Measurements from ENCODE around the gene TSACC. TPM values are rescaled to one million over a fixed set of nuclear protein-coding genes. Genes with fewer than 3 reads are reported as not detected.

The TSACC gene
- total RNA-seq, 1 experiment from 2014 or later = 1.8 TPM

DNA sequence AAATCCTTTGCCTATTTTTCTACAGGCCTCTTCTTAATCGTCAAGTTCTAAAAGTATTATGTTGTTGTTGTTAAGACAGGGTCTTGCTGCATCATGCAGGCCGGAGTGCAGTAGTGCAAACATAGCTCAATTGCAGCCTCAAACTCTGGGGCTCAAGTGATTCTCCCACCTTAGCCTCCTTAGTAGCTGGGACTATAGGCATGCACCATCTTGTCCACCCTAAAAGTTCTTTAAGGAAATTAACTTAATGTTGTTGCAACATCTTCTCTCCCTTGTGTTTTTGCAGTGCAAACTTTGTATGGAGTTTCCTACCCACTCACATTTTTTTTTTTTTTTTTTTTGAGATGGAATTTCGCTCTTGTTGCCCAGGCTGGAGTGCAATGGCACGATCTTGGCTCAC, 35.1 kb upstream of the TSACC start:
- Mint-ChIP-seq H3K36me3 (ENCODE audit: insufficient read depth, unreplicated experiment) (peaks cover 65% of the 10 kb centered on the region), H3K27ac (ENCODE audit: low read depth, unreplicated experiment) (no peak overlapping the region), H3K4me1 (ENCODE audit: insufficient read depth, unreplicated experiment) (peaks cover 11% of the 10 kb centered on the region), H3K9me3 (ENCODE audit: unreplicated experiment) (no peaks in the 10 kb centered on the region), H3K27me3 (ENCODE audit: insufficient read depth, unreplicated experiment) (no peaks in the 10 kb centered on the region), H3K4me3 (ENCODE audit: unreplicated experiment) (no peak overlapping the region)
- DNase-seq (ENCODE audit: unreplicated experiment) = no peak
- ChIA-PET CTCF (interaction anchor here (0.7 to 4.5 kb wide), 6 partner anchors 13 to 283 kb away, joined by 3 to 24 read pairs (median 5); partner anchors contain the start of gene SMG5), POLR2A (interaction anchor here (0.6 to 13.5 kb wide), 11 partner anchors 9 to 685 kb away, joined by 3 to 210 read pairs (median 6); partner anchors contain the start of genes CCT3, PMF1, SMG5 and TMEM79)
- TF ChIP-seq, protein P1, sequence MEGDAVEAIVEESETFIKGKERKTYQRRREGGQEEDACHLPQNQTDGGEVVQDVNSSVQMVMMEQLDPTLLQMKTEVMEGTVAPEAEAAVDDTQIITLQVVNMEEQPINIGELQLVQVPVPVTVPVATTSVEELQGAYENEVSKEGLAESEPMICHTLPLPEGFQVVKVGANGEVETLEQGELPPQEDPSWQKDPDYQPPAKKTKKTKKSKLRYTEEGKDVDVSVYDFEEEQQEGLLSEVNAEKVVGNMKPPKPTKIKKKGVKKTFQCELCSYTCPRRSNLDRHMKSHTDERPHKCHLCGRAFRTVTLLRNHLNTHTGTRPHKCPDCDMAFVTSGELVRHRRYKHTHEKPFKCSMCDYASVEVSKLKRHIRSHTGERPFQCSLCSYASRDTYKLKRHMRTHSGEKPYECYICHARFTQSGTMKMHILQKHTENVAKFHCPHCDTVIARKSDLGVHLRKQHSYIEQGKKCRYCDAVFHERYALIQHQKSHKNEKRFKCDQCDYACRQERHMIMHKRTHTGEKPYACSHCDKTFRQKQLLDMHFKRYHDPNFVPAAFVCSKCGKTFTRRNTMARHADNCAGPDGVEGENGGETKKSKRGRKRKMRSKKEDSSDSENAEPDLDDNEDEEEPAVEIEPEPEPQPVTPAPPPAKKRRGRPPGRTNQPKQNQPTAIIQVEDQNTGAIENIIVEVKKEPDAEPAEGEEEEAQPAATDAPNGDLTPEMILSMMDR (IDR thresholded peaks at IDR 0.05; ENCODE audit: unreplicated experiment) = no peak
- intact Hi-C loops (cut with micrococcal nuclease) = no loop called here
- no TSS peak for BruUV-seq (replicated peaks)

DNA sequence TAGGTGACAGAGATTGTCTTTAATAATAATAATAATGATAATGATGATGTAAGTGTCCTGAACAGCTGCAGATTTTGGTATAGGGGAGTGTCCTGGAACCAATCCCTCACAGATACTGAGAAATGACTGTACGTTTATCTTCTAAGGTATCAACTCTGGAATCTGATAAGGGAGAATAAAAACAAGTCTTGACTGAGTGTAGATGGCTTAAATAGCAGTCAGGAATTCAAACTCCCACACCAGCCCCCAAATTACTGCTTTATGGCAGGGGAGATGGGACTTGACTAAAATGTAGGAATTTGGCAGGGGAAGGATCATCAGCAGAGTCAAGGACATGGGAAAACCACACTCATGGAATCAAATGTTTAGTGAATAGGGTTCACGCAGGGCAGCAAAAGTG, 33.1 kb upstream of the TSACC start:
- intact Hi-C loops (cut with micrococcal nuclease) = no loop called here
- TF ChIP-seq, protein P1 (IDR thresholded peaks at IDR 0.05; ENCODE audit: unreplicated experiment) = no peak
- DNase-seq (ENCODE audit: unreplicated experiment) = no peak
- Mint-ChIP-seq H3K9me3 (ENCODE audit: unreplicated experiment) (no peaks in the 10 kb centered on the region), H3K4me1 (ENCODE audit: insufficient read depth, unreplicated experiment) (peaks cover 11% of the 10 kb centered on the region), H3K4me3 (ENCODE audit: unreplicated experiment) (no peak overlapping the region), H3K27me3 (ENCODE audit: insufficient read depth, unreplicated experiment) (no peaks in the 10 kb centered on the region), H3K36me3 (ENCODE audit: insufficient read depth, unreplicated experiment) (peaks cover 85% of the 10 kb centered on the region), H3K27ac (ENCODE audit: low read depth, unreplicated experiment) (no peak overlapping the region)
- ChIA-PET CTCF (interaction anchor here (0.6 to 4.5 kb wide), 5 partner anchors 14 to 1346 kb away, joined by 3 to 24 read pairs (median 4); no protein-coding TSS in a partner anchor), POLR2A (interaction anchor here (13.5 kb wide), 1 partner anchor 21 kb away, joined by 210 read pairs; the partner anchor contains the start of genes SMG5 and TMEM79)
- no TSS peak for BruUV-seq (replicated peaks)

DNA sequence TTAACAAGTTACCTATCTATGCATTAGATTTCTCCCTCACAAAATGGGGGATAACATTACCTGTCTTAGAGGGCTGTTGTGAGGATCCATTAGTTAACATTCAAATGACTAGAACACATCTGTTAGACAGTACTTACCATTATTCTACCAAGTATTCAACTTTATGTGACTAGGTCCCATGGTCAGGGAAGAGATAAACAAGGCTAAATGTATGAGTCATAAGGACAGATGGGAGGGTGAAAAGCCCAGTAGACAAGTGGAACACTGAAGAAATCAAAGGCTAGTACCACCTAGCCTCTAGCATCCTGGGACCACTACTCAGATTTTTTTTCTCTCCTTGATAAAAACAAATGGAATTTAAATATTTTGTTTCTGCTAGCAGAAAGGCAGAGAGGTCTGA, 30.2 kb upstream of the TSACC start:
- TF ChIP-seq, protein P1 (IDR thresholded peaks at IDR 0.05; ENCODE audit: unreplicated experiment) = no peak
- Mint-ChIP-seq H3K9me3 (ENCODE audit: unreplicated experiment) (no peaks in the 10 kb centered on the region), H3K36me3 (ENCODE audit: insufficient read depth, unreplicated experiment) (peaks cover 100% of the 10 kb centered on the region), H3K4me1 (ENCODE audit: insufficient read depth, unreplicated experiment) (peaks cover 14% of the 10 kb centered on the region), H3K27ac (ENCODE audit: low read depth, unreplicated experiment) (peak overlapping the region; percentile 35), H3K27me3 (ENCODE audit: insufficient read depth, unreplicated experiment) (no peaks in the 10 kb centered on the region), H3K4me3 (ENCODE audit: unreplicated experiment) (no peak overlapping the region)
- ChIA-PET POLR2A (interaction anchor here (0.8 to 1.4 kb wide), 5 partner anchors 9 to 27 kb away, joined by 5 to 7 read pairs (median 5); partner anchors contain the start of genes SMG5 and TMEM79), CTCF (interaction anchor here (0.5 to 2.3 kb wide), 5 partner anchors 13 to 178 kb away, joined by 3 to 6 read pairs (median 4); no protein-coding TSS in a partner anchor)
- BruUV-seq (replicated peaks) = no TSS peak
- intact Hi-C loops (cut with micrococcal nuclease) = no loop called here
- no peak for DNase-seq (ENCODE audit: unreplicated experiment)

DNA sequence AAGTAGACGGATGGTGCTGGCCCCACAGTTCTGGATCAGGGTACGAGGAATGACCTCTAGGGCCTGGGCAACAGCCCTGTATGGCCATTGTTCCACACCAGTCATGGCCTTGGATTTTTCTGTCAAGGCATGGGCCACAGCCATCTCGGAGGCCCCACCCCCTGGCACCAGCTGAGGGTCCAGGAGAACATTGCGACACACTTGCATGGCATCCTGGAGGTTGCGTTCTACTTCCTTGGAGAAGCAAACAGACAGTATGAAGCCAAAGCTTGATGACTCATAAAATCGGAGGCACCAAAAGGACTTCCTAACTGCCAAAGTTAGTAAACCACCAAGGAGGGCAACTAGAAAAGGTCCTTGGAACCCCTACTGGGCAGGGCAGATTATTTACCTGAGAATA, 27.4 kb upstream of the TSACC start:
- H3K4me1 Mint-ChIP-seq (ENCODE audit: insufficient read depth, unreplicated experiment) = peaks cover 14% of the 10 kb centered on the region
- peak; percentile 96 for DNase-seq (ENCODE audit: unreplicated experiment)
- H3K9me3 Mint-ChIP-seq (ENCODE audit: unreplicated experiment) = no peaks in the 10 kb centered on the region
- no peaks in the 10 kb centered on the region for H3K27me3 Mint-ChIP-seq (ENCODE audit: insufficient read depth, unreplicated experiment)
- TF ChIP-seq, protein P1 (IDR thresholded peaks at IDR 0.05; ENCODE audit: unreplicated experiment) = no peak
- H3K4me3 Mint-ChIP-seq (ENCODE audit: unreplicated experiment) = no peak overlapping the region
- ChIA-PET POLR2A (interaction anchor here (0.9 to 4.1 kb wide), 6 partner anchors 8 to 59 kb away, joined by 3 to 25 read pairs (median 4); partner anchors contain the start of genes GLMP and SMG5), CTCF (interaction anchor here (0.7 to 1.5 kb wide), 2 partner anchors 8 to 298 kb away, joined by 4 to 8 read pairs; no protein-coding TSS in a partner anchor)
- intact Hi-C loops (cut with micrococcal nuclease) = no loop called here
- no peak overlapping the region for H3K27ac Mint-ChIP-seq (ENCODE audit: low read depth, unreplicated experiment)
- no TSS peak for BruUV-seq (replicated peaks)
- peaks cover 99% of the 10 kb centered on the region for H3K36me3 Mint-ChIP-seq (ENCODE audit: insufficient read depth, unreplicated experiment)

All from MCF 10A (cell line).